Stimulated activated CD4-positive, alpha-beta T cell treated with anti-CD3 and anti-CD28 coated beads, Interleukin-1b, Interleukin-23, amount 100 ng/mL, for 24 hours (primary cell): Measurements from ENCODE around the gene ANKRD29.
"Not testable (repeated sequence)": the region's sequence is repeated elsewhere in the genome, so short reads cannot be mapped to it uniquely, and the experiment has no call there.

Experiments used
- DNase-seq, 4 experiments: peaks; one replicate each; pipeline ENCODE4 v3.0.0-alpha.2; 2020; ENCODE audit warnings: low read depth in 4 of 4, low spot score in 1 of 4

ANKRD29 gene

DNA sequence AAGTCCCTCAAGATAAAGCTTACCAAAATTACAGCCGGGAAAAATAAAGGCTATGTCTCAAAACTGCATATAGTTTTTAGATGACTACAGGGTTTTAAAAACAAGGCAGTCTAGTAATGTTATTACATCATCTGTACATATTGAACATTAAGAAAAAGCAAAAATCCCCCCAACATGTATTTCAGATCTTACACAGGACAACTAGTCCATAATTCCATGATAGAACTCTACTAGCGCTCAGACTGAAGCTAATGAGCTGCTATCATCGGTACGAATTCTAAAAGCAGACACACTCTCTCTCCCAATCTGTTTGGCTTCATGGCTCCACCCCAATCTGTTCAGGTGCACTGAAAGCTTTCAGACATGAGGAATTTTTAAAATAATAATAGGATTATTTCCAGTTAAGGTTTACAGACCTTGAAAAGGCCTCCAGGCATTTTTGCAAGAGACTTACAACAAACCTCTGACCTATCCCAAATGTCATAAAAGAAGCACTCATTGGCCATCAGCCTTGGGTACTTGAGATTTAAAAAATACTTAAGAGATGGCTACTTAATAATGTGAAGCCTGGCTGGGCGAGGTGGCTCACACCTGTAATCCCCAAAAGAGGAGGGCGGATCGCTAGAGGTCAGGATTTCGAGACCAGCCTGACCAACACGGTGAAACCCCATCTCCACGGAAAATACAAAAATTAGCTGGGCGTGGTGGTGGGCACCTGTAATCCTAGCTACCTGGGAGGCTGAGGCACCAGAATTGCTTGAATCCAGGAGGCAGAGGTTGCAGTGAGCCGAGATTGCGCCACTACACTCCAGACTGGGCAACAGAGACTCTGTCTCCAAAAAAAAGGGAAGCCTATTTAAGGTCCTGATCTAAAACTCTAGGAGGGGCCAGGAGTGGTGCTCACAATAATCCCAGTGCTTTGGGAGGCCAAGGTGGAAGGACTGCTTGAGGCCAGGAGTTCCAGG lies 78.4 kb downstream of the ANKRD29 start:
- no peak for DNase-seq

DNA sequence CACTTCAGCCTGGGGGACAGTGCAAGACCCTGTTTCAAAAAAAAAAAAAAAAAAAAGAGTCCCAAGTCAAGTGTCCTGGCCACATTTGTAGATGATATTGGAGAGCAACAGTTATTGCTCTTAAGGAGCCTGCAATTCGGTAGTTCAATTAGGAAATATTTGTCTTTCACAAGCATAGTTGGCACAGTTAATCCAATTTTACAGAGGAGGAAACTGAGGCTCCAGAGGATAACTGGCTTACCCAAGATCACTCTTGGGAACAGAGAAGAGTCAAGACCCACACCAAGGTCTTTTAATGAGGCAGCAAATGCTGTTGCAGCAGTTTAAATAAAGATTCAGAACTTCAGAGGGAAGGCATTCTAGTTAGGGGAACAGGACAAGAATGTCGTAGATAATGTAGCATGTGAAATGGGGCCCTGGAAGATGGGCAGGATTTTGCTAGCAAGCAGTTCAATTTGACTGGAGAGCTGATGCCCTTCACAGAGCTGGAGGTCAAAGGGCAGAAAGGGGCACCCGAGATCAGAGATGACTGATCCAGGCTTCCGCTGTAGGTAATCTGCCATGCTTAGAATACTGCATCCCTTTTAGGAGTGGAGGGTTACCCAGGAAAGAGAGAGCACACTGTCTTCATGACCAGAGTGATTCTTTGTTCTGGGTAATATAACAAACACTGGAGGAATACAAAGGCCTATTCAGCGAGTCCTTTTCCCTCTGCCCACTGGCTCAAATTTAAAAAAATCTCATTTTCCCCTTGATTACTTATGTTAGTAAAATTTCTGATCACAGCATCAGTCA lies 79.4 kb downstream of the ANKRD29 start:
- DNase-seq, result no peak

DNA sequence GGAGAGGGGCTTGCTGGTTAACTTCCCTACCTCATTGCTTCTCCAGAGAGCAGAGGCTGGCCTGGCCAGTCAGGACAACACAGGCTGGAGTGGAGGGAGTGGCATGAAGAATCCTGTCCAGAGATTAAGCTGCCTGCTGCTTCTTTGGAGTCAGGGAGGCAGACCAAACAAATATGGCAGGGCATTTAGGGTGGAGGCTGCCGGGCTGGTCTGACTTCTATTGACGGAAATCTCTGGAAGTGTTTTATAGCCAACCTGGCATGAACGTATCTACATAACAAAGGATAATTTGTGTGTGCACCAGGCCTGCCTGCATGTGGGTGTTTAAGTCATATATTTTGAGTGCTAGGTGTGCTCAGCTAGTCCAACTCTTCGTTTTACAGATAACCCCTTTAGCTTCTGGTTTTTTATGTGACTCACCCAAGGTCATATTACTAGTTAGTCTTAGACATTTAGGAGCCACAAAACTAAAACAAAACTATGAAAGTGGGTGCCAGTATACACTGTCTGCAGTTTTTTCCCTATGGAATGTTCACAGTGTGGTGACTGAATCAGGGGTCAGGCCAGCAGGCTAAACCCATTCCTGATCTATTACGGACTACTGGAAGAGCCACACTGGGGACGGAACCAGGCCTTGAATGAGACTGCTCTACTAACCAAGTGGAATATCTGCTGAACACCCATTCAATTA lies 81.9 kb downstream of the ANKRD29 start:
- DNase-seq, result no peak

DNA sequence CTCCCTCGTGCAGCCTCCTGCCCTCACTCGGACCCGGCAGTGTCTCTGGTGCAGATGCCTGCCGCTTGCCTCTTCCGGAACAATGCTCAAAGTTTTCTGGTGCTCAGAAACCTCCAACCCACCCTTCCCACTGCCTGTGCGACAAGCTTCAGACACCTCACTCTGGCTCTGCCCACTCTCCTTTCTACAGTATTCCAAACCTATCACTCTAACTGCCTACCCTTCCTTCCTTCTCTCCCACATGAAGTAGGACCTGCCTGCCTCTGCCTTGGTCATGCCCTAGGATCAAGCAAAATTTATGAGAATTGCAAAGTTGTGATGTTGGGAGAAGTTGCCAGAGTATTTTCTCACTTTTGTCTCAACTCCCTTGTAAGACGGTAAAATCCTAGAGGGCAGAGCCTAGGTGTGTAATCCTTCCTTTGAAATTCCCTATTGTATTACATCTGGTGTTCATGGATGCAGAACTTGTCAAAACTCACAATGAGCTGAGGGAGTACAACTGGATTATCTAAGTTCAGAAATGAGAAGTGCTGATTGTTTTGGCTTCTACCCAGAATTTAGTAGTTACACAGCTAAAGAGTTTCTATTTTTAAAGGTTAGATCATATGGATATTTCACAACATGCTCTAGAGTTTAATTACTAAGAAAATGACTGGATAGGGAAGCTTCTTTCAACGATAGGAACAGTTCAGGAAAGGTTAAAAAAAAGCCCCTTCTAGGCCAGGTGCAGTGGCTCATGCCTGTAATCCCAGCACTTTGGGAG lies 83.6 kb downstream of the ANKRD29 start:
- DNase-seq, result no peak

DNA sequence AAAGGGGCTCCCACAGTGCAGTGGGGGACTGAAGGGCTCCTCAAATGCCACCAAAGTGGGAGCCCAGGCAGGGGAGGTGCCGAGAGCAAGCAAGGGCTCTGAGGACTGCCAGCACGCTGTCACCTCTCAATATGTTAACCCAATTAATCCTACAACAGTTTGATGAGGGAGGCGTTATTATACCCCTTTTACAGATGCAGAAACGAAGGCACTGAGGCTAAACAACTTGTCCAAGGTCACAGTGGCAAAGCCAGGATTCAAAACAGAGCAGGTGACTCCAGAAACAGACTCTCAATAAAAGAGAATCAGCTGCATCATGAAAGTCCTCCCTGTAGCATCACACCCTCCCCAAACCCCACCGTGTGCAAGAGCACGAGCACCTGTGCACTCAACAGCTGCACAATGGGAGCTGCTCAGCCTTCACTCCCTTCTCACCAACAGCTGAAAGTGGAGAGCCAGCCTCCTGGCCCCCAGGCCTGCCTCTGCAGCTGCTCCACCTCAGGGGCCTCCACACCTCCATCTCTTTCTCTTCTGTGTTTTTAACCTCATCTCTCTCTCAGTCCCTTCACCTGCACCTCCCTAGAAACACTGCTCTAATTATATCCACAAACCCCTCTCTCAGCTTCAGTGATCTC lies 84.5 kb downstream of the ANKRD29 start:
- DNase-seq, result no peak

DNA sequence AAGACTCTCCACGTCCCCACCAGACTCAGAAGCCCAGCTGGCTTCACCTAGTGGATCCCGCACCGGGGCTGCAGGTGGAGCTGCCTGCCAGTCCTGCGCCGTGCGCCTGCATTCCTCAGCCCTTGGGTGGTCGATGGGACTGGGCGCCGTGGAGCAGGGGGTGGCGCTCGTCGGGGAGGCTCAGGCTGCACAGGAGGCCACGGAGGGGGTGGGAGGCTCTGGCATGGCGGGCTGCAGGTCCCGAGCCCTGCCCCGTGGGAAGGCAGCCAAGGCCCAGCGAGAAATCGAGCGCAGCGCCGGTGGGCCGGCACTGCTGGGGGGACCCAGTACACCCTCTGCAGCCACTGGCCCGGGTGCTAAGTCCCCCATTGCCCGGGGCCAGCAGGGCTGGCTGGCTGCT lies 85.2 kb downstream of the ANKRD29 start:
- not testable (repeated sequence) for DNase-seq

DNA sequence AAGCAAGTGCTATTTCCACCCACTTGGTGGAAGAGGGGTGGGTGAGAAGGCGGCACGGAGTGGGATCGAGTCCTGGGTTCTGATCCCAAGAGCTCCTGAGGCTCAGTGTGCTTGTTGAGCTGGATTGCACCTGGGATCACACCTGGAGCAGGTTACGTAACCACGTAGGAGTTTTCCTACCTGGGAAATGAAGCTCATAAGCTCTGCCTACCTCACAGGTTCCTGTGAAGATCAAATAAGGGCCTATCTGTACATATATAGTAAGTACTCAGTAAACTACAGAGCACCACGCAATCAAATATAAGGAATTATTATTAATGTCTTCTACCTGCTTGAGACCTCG lies 87.4 kb downstream of the ANKRD29 start:
- no peak for DNase-seq

DNA sequence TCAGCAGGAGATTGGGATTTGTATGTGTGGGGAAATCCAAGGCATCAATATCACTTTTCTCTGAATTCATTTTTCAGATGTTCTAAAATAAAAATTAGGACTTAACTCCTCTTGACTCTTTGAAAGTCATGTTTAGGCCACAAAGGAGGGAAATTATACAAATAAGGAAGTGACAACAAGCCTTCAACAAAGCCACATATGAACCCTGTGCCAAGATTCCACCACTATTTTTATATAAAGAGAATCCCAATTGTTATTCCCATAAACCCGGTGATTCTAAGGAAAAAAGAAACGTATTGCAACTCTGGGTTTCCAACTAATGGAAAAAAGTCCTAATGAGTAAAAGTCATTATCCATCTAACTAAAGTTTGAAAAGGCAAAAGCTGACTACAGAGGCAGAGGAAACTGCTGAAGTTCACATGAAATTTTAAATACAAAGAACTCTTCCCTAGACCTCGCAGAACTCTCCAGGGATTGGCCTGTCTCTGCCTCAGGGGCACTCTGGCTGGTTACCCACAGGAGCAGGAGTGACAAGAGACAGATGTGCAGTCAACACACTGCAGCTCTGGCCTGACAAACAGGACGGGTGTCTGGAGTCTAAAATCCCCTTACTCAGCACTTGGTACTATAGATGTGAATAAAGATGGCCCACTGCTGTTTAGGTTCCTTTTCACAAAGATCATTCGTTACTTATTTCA lies 88.0 kb downstream of the ANKRD29 start:
- no peak for DNase-seq

DNA sequence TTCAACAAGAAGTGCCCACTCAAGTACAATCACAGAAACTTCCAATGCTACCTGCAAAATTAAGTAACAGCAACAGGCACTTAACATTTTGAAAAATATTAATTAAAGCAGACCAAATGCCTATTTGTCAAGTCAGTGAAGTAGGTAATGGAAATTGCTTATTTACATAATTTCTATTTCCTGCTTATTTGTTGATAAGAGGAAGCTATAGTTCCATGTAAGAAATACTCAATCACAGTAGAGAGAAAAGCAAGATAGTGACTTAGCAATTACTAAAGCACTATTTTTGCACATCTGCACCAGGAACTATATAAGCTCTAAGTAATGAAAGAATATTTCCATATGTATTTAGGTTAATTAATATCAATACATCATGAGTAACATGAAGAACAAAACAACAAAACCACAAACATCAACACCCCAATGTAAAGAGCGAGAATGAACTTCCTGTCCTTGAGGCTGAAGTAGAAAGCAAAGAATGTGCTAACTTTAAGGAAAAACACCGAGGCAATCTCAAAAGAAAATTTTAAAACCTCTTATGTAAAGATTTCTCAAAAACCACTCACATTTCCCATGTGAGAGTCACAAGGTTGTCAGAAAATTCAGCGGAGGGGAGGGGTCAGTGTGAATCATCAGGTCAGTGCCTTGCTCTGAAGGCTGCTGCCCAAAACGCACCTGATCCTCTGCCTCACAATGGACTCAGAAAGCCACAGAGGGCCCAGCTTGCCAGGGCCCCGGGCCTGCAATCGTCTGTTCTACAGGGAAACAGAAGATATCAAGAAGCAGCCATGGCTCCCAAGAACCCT lies 88.9 kb downstream of the ANKRD29 start:
- no peak for DNase-seq

DNA sequence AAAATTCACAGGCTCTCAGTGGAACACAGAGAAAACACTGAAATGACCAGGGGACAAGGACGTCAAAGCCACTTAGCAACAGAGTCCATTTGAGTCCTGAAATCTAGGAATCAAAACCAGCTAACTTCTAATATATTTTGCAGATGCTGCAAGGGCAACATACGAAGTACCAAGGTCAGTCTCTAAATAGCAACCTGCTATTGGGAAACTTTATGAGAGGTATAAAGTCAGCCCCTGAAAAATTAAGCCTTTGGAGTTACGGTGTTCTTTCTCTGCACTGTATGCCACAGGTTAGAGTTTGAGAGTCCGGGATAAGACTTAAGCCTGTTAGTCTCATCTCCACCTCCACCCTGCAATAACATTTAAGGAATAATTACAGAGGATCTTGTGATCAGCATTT lies 89.7 kb downstream of the ANKRD29 start:
- no peak for DNase-seq

DNA sequence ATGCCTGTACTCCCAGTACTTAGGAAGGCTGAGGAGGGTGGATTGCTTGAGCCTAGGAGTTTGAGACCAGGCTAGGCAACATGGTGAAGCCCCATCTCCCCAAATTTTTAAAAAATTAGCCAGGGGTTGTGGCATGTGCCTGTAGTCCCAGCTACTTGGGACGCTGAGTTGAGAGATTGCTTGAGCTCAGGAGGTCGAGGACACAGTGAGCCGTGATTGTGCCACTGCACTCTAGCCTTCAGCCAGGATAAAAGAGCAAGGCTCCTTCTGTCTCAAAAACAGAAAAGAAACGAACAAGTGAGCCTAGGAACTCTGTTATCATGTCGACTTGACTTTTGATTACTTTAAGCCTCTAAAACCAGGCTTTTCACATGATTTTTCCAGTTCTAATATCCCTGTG lies 90.1 kb downstream of the ANKRD29 start:
- no peak for DNase-seq

DNA sequence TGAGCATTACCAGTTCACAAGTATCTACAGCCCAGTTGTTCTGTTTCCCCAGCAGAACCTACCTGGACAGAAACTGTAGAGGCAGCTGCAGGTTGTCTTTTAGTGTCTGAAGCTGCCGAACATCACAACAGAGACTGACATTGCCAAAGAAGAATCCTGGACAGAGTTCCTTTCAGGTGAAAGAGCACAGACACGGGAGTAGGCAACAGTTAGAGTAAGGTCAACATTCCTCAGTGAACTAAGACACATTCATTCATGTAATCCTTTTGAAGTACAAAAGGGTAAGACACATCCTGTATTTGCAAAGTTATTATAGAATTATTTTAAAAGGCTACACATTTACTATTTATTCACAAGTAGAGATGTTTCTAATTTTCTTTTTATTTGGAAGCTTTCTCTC lies 90.7 kb downstream of the ANKRD29 start:
- DNase-seq, result no peak

DNA sequence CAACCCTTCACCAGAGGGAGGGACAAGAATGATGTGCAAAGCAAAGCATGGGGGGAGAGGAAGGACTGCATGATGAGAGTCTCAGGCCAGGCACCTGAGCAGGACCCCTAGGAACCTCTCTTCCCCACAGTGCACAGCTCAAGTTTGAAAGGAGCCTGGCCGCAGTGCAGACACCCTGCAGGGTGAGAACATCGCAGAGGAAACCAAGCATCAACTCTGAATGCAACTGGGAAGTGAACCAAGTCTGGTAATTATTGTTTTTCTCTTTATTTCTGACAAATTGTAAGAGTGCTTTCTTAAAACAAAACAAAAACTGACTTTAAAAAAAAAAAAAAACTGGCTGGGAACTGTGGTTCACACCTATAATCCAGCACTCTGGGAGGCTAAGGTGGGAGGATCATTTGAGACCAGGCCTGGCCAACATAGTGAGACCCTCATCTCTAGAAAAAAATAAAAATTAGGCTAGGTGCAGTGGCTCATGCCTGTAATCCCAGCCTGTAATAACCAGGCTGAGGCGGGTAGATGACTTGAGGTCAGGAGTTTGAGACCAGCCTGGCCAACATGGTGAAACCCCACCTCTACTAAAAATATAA lies 91.7 kb downstream of the ANKRD29 start:
- no peak for DNase-seq

DNA sequence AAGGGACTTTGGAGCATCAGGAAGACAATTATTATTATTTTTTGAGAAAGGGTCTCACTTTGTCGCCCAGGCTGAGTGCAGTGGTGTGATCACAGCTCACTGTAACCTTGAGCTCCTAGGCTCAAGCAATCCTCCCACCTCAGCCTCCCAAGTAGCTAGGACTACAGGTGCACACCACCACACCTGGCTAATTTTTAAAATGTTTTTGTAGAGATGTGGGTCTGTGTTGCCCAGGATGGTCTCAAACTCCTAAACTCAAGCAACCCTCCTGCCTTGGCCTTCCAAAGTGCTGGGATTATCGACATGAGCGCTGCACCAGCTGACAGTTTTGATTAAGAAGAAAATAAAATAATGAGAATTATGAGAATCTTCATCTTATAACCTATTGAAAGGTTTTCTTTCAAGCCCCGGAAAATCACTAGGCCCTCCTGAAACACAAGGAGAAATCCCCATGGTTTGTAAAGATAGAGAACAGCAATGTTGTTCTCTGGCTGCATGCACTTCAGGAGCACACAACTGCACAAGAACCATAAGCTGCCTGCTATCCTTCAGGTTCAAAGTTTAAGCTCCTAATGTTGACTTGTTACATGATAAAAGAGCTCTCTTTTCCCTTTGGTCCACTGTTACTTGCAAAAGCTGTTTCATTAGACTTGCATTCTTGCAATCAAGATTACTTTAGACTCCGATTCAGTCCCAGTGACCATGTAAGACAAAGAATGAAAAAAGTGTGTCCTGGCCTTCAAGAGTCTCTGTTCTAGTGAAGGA lies 93.2 kb downstream of the ANKRD29 start:
- DNase-seq, result no peak

DNA sequence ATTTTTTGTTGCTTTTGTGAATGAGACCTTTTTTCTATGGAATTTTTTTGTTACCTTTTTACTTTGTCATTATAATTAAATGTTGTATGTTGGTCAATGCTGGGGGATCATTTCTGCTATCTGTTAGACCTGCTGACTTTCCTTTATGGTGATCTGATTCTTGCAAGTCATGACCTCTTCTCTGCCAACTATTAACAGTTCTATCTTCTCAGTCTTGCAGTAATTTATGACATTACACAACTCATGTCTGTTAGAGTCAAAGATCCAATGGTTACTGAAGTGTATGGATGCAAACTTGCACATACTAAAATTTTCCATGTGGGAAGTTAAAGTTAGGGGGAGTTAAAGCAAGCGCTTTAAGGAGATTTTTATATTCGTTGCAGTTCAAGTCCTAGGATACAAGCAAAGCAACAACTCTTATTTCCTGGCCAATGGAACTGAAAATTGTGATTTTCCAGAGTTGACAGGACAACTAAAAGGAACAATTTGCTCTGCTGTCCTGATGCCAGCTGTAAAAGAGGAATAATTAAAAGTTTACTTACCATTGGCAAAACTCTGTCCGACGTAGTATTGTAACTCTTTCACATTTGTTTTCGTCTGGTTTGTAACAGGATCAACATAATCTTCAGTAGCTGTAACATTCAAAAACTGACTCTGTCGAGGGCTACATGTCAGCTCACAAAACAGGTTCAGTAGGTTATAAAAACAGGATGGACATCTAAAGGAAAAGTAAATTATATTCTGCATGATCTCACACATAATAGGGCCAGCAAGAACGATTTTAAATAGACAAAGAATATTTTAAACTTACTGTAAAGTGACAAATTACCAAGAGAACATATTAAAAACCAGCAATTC lies 94.2 kb downstream of the ANKRD29 start:
- no peak for DNase-seq

DNA sequence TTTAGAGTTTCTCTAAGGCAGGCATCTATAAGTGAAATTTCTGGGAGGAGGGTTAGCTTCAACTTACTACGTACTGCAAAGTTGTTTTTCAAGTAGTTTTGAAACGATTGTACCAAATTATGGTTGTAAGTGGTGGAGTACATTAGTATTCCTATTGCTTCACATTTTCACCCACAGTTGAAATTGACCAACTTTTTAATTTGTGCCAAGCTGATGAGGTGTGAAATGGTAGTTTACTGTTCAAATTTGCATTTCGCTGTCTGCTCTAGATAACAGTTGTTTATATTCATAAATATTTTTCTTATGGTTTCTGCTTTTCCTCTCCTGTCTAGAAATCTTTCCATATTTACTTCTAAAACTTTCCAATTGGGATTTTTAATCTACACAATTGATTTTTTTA lies 95.0 kb downstream of the ANKRD29 start:
- DNase-seq, result no peak

DNA sequence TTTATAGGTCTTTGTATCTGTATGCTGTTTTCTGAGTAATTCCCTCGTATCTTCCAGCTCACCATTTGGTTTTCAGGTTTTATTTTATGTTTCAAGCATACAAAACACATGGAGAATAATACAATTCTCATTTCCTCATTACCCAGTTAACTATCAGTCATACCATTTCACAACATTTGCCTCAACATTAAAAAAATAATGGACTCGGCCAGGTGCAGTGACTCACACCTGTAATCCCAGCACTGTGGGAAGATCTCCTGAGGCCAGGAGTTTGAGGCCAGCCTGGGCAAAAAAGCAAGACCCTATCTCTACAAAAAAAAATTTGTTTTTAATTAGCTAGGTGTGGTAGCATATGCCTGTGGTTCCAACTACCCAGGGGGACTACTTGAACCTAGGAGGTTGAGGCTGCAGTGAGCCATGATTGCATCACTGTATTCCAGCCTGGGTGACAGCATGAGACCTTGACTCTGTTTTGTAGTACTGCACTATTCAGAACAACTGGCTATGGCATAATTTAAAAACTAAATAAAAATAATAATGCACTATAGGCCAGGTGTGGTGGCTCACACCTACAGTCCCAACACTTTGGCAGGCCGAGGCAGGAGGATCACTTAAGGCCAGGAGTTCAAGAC lies 96.7 kb downstream of the ANKRD29 start:
- DNase-seq, result no peak
